ENCODE data around the gene UBE4B. TPM values are rescaled to one million over a fixed set of nuclear protein-coding genes. Genes with fewer than 3 reads are reported as not detected.

Gene UBE4B
- total RNA-seq, 1 experiment from 2014 or later: 44.7 TPM

DNA sequence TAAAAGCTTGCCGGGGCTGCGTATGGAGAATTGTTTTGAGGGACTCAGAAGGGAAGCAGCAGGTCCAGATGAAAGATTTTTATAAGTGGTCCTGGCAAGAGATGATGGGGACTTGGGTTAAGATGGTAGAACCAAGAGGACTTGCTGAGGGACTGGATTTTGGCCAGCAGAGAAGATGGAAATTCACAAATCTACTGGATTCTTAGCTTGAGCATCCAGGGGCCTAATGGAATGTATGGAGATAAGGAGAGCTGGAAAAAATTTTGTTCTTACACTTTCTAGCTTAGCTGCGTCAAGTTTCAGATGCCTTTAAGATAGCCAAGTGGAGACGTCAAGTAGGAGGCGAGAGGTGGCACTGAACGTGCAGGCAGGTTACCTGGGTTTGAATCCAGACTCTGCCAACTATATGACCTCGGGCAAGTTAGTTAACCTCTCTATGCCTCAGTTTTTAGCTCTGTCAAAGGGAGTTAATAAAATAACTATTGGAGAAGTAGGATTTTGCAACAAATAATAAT is 39.1 kb upstream of the UBE4B start (continued):
- TF ChIP-seq ZBTB33 (IDR thresholded peaks at IDR 0.05; ENCODE audit: extremely low read depth, insufficient replicate concordance, low read length) (no peak), CTCF (IDR thresholded peaks at IDR 0.05 in 2 of 3, conservative IDR thresholded peaks at IDR 0.05 in 1 of 3; ENCODE audit: borderline replicate concordance in 1 of 3, insufficient read depth in 1 of 3, low read depth in 2 of 3, low read length in 2 of 3) (no peak), ELF1 (IDR thresholded peaks at IDR 0.05; ENCODE audit: borderline replicate concordance, low read depth) (no peak), POLR2A (IDR thresholded peaks at IDR 0.05; ENCODE audit: borderline replicate concordance, extremely low read depth, insufficient read depth, insufficient read length) (no peak), SIN3A (IDR thresholded peaks at IDR 0.05; ENCODE audit: low read depth) (no peak), ZFX (IDR thresholded peaks at IDR 0.05) (no peak)
- TF ChIP-seq, protein P1, sequence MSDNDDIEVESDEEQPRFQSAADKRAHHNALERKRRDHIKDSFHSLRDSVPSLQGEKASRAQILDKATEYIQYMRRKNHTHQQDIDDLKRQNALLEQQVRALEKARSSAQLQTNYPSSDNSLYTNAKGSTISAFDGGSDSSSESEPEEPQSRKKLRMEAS (IDR thresholded peaks at IDR 0.05): no peak

DNA sequence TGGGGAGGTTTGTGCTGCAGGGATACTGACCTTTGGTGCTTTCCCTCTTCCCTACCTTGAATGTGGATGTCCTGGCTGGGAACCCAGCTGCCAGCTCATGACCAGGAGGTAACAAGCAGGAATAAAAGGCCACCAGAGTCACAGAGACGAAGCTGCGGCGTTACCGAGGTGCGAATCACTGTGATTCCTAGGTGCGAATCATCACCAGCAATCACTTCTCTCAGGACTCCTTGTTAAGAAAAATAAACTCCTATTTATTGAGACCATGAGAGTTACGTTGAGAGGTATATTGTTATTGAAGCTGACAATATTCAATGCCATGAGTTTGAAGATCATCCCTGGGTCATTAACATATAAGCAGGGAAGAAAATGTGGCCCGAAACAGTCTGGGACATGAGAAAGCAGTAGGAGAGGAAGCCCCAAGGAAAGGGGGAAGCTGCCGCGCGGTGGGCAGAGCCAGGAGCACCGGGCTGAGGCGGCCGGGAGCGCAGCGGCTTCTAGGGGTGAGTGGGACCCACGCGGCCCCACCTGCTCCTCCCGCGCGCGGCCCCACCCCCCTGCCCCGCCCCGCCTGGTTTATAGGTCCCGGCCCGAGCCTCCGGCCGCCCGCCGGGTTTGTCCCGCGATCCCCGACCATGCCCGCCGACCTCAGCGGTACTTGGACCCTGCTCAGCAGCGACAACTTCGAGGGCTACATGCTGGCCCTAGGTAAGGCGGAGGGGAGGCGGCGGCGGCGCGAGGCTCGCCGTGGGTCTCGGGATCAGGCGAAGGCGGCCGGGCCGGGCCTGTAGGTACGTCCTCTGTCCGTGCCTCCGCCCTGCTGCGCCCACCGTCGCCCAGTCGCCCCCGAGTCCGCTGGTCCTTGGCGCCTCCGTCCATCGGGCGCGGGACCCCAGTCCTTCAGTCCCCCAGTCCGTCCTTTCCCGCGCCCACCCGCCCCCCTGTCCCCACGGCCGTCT is 35.9 kb upstream of the UBE4B start, which contains the start of gene RBP7:
TSS of gene RBP7 (plus strand) at position 605 of the 959 bp plus-strand sequence. CDS start at position 636, 31 bp downstream.
- Histone ChIP-seq H3K4me2 (ENCODE audit: low read length) (peak within 1 kb of the TSS; percentile 91), H3K9me2 (ENCODE audit: insufficient read depth) (no peaks in the 10 kb centered on the region), H3K27me3 (ENCODE audit: insufficient read depth, low read length) (no peaks in the 10 kb centered on the region), H3K9me3 (ENCODE audit: control insufficient read depth in 1 of 2, insufficient read depth in 1 of 2, low read depth in 1 of 2, low read length in 2 of 2) (no peaks in the 10 kb centered on the region), H3K79me2 (ENCODE audit: insufficient read depth, low read length) (no peaks in the 10 kb centered on the region; the same call in 1 of the 2 replicates), H4K20me1 (ENCODE audit: insufficient read depth) (no peaks in the 10 kb centered on the region), H3K4me3 (replicated peaks in 1 of 2; ENCODE audit: low read depth in 1 of 2, low read length in 2 of 2) (peak within 1 kb of the TSS; percentile 52 to 60), H3K9ac (ENCODE audit: low read length) (peak within 1 kb of the TSS; percentile 64), H3K36me3 (ENCODE audit: control insufficient read depth in 1 of 2, insufficient read depth in 2 of 2, low read length in 2 of 2) (no peaks in the 10 kb centered on the region), H3K27ac (ENCODE audit: low read depth, low read length) (peak within 1 kb of the TSS; percentile 47; the same call in 1 of the 2 replicates), H2AFZ (ENCODE audit: low read depth, low read length, poor library complexity, severe bottlenecking) (peak within 1 kb of the TSS; percentile 100), H3K4me1 (ENCODE audit: control insufficient read depth in 1 of 2, insufficient read depth in 2 of 2, low read length in 2 of 2) (peaks cover 5 to 14% of the 10 kb centered on the region in 2 experiments)
- BruUV-seq (replicated peaks): no TSS peak
- ChIA-PET CTCF (no interaction called here), POLR2A (no interaction called here), RAD21 (ENCODE audit: low non-redundant PET in 1 of 2, low total read pairs in 2 of 2, uncharacterized antibody in 2 of 2, unreplicated experiment in 2 of 2) (no interaction called here)
- no peak for DNase-seq (ENCODE audit: low read depth, low spot score)
- intact Hi-C loops (cut with micrococcal nuclease): no loop called here
- peak; percentile 80 for ATAC-seq
- TF ChIP-seq POLR2AphosphoS5 (IDR thresholded peaks at IDR 0.05; ENCODE audit: low read depth, low read length) (peak; percentile 61), RAD21 (IDR thresholded peaks at IDR 0.05; ENCODE audit: low read depth) (no peak), ATF3 (IDR thresholded peaks at IDR 0.05) (no peak), ZFX (IDR thresholded peaks at IDR 0.05) (peak; percentile 67)
